ENCODE data around the gene ZNF493. TPM values are rescaled to one million over a fixed set of nuclear protein-coding genes. Genes with fewer than 3 reads are reported as not detected.

Gene ZNF493
- total RNA-seq (ENCODE audit: unreplicated experiment): 16.2 TPM
- long read RNA-seq, partial matches to known transcripts: 0 of 1 reads
- long read RNA-seq, other reads (novel, unspliced or antisense): 0 of 1 reads

GRCh38 chr19:21396893-21397572, at the start of gene ZNF493:
ZNF493 (plus strand) TSS chr19:21397133; CDS start chr19:21397238, 105 bp downstream.
- peak; percentile 85 for DNase-seq (ENCODE audit: low spot score)
- H3K27ac Mint-ChIP-seq (ENCODE audit: unreplicated experiment): peak within 1 kb of the TSS; percentile 96
- peaks cover 15% of the 10 kb centered on the region for H3K36me3 Mint-ChIP-seq (ENCODE audit: low read depth, unreplicated experiment)
- TF ChIP-seq CTCF (IDR thresholded peaks at IDR 0.05; ENCODE audit: unreplicated experiment): no peak
- H3K4me1 Mint-ChIP-seq (ENCODE audit: unreplicated experiment): peaks cover 14% of the 10 kb centered on the region
- no peaks in the 10 kb centered on the region for H3K9me3 Mint-ChIP-seq (ENCODE audit: unreplicated experiment)
- H3K4me3 Mint-ChIP-seq (ENCODE audit: unreplicated experiment): peak within 1 kb of the TSS; percentile 96
- peaks cover 2% of the 10 kb centered on the region for H3K27me3 Mint-ChIP-seq (ENCODE audit: unreplicated experiment)

- no peak overlapping the region for H3K27ac Mint-ChIP-seq (ENCODE audit: unreplicated experiment)
- no peaks in the 10 kb centered on the region for H3K9me3 Mint-ChIP-seq (ENCODE audit: unreplicated experiment)
- no peaks in the 10 kb centered on the region for H3K27me3 Mint-ChIP-seq (ENCODE audit: unreplicated experiment)
- no peak for TF ChIP-seq CTCF (IDR thresholded peaks at IDR 0.05; ENCODE audit: unreplicated experiment)
- DNase-seq (ENCODE audit: low spot score): no peak
- no peak overlapping the region for H3K4me3 Mint-ChIP-seq (ENCODE audit: unreplicated experiment)
- no peaks in the 10 kb centered on the region for H3K4me1 Mint-ChIP-seq (ENCODE audit: unreplicated experiment)
- H3K36me3 Mint-ChIP-seq (ENCODE audit: low read depth, unreplicated experiment): peaks cover 3% of the 10 kb centered on the region
These were observed 44.1 kb upstream of the ZNF493 start for GRCh38 chr19:21352830-21353229.

DNA sequence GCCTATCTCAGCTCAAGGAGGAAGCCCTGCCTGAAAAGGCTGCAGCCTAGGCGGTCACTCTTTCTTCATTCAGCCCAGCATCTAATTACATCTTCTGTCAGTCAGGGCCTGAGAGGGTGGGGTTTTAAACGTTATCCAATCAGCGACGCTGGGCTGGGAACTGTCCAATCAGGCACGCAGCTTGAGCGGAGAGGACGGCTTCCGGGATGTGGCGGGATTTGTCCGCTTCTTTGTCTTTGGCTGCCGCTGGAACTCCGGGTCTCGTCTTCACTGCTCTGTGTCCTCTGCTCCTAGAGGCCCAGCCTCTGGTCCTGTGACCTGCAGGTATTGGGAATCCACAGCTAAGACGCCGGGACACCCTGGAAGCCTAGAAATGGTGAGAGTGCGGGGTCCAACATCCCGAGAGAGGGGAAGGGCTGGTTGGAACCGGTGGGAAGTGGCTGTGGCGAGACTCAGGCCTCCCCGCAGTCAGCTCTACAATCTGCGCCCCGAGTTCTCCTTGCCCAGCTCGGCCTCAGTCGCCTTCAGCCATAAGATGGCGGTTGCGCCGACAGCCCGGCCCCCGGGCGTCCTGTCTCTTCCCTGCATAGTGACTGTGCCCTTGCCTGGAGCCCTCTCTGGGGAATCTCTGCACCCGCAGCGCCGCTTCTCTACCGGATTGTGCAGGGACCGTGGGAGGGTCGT, 38.0 kb upstream of the ZNF493 start, which contains the start of gene ZNF738:
TSS of gene ZNF738 (plus strand) at position 233 of the 684 bp plus-strand sequence. CDS start at position 374, 141 bp downstream.
- H3K4me1 Mint-ChIP-seq (ENCODE audit: unreplicated experiment): no peaks in the 10 kb centered on the region
- H3K27me3 Mint-ChIP-seq (ENCODE audit: unreplicated experiment): peaks cover 8% of the 10 kb centered on the region
- peak; percentile 86 for DNase-seq (ENCODE audit: low spot score)
- H3K9me3 Mint-ChIP-seq (ENCODE audit: unreplicated experiment): no peaks in the 10 kb centered on the region
- H3K27ac Mint-ChIP-seq (ENCODE audit: unreplicated experiment): peak within 1 kb of the TSS; percentile 99
- no peak for TF ChIP-seq CTCF (IDR thresholded peaks at IDR 0.05; ENCODE audit: unreplicated experiment)
- H3K36me3 Mint-ChIP-seq (ENCODE audit: low read depth, unreplicated experiment): peaks cover 20% of the 10 kb centered on the region
- H3K4me3 Mint-ChIP-seq (ENCODE audit: unreplicated experiment): peak within 1 kb of the TSS; percentile 99

DNA sequence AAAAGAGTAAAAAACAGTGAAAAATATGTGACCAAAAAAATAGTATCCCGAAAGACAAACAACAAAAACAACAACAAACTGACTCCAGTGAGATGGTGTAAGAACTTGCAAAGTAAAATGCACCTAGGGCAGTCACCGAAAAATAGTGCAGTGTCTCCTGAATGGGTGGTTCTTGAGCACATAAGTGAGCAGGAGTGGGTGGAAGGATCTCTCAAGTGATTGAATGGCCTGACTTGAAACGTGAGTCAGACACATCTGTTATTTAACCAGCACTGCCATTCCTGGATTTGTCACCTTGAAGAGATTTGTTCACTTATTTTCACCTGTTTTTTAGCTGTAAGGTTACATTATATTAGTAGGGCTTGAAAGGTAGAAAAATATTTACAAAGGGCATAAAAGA, 34.6 kb upstream of the ZNF493 start:
- Mint-ChIP-seq H3K9me3 (ENCODE audit: unreplicated experiment) (no peaks in the 10 kb centered on the region), H3K27me3 (ENCODE audit: unreplicated experiment) (peaks cover 8% of the 10 kb centered on the region), H3K4me3 (ENCODE audit: unreplicated experiment) (peak overlapping the region; percentile 27), H3K27ac (ENCODE audit: unreplicated experiment) (no peak overlapping the region), H3K4me1 (ENCODE audit: unreplicated experiment) (peaks cover 3% of the 10 kb centered on the region), H3K36me3 (ENCODE audit: low read depth, unreplicated experiment) (peaks cover 37% of the 10 kb centered on the region)
- no peak for DNase-seq (ENCODE audit: low spot score)
- no peak for TF ChIP-seq CTCF (IDR thresholded peaks at IDR 0.05; ENCODE audit: unreplicated experiment)

Data from endothelial cell (in vitro differentiated cells).